NCI-H345 (cell line): ENCODE measurements around the gene PTPRN2.
"Not testable (repeated sequence)": the region's sequence is repeated elsewhere in the genome, so short reads cannot be mapped to it uniquely, and the experiment has no call there.

Source experiments
- DNase-seq: peaks from one replicate; lab custom pipeline; 2025; lab: John Stamatoyannopoulos, UW

The PTPRN2 gene

DNA sequence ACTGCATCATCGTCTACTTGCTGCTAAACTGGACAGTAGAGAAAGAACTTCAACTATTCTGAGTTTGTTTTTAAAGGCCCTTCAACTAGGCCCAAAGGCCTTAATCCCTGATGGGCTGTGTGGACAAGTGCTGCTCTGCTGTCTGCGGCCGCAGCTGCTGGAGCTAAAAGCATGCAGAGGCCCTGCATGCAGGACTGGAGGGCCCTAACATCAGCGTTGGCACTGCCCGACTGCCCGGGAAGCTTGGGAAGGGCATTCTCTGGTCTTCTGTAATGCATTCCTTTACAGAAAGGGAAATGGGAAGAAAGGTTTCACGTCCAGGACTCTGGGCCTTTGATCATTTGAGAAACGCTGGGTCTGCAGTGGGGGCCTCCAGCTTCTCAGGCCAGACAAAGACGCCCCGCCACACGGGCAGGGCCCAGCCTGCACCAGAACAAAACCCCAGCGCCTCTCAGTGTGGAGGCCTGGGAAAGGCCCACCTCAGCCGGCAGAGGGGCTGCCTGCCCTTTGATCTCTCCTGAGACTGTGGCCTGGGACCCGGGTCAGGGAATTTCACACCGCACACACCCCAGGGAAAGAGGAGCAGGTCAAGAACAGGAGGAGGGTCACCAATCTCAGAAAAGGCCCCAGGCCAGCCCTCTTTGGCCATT, 1021.5 kb downstream of the PTPRN2 start:
- no peak for DNase-seq

GRCh38 chr7:157565201-157565626, 1022.4 kb downstream of the PTPRN2 start:
- DNase-seq = no peak

GRCh38 chr7:157564517-157565177, 1023.0 kb downstream of the PTPRN2 start:
- no peak for DNase-seq

DNA sequence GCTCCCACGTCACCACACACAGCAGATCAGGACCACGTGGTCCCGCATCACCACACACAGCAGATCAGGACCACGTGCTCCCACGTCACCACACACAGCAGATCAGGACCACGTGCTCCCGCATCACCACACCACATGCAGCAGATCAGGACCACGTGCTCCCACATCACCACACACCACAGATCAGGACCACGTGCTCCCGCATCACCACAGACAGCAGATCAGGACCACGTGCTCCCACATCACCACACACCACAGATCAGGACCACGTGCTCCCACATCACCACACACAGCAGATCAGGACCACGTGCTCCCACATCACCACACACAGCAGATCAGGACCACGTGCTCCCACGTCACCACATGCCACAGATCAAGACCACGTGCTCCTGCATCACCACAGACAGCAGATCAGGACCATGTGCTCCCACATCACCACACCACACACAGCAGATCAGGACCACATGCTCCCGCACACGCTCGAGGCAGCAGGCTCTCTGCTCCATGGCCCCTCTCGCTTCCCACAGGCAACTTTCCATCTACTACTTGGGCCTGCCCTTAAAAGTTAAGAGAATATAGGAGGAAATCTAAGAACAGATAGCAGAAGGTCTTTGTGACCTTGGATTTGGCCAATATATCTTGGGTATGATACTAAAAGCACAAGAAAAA, 1024.0 kb downstream of the PTPRN2 start:
- DNase-seq = not testable (repeated sequence)

DNA sequence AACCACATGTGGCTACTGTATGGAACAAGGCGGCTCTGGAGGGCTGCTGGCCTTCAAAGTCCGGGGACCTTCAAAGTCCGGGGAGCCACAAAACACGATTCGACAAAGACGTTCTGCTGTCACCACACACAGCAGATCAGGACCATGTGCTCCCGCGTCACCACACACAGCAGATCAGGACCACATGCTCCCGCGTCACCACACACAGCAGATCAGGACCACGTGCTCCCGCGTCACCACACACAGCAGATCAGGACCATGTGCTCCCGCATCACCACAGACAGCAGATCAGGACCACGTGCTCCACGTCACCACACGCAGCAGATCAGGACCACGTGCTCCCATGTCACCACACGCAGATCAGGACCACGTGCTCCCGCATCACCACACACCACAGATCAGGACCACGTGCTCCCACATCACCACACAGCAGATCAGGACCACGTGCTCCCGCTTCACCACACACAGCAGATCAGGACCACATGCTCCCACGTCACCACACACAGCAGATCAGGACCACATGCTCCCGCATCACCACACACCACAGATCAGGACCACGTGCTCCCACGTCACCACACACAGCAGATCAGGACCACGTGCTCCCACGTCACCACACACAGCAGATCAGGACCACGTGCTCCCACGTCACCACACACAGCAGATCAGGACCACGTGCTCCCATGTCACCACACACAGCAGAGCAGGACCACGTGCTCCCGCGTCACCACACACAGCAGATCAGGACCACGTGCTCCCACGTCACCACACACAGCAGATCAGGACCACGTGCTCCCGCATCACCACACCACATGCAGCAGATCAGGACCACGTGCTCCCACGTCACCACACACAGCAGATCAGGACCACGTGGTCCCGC, 1024.9 kb downstream of the PTPRN2 start:
- not testable (repeated sequence) for DNase-seq

DNA sequence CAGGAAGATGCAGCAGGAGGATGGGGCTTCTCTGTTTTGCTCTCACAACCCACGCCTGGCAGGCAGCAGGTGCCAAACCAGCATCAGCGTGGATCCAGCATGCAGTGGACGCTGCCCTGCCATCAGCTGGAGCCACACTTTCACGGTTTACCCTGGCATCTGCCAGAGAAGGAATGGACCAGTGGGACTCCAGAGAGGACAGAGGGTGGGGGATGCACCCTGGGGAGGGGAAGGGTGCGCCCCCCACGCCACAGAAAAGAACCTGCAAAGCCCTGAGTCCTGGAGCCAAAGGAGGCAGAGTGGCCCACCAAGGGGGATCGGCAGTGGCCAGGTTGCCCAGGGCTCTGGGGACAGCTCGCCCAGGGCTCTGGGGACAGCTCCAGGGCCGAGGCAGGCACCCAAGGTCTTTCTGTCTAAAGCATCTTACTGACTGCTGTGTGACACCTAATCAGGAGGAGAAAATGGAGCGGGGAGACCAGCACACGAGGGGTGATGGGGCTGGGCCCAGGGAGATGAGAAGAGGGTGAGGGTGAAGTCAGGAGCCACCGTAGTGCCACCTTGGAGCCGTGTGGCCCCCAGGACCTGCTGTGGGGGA, 1025.7 kb downstream of the PTPRN2 start:
- DNase-seq = no peak

DNA sequence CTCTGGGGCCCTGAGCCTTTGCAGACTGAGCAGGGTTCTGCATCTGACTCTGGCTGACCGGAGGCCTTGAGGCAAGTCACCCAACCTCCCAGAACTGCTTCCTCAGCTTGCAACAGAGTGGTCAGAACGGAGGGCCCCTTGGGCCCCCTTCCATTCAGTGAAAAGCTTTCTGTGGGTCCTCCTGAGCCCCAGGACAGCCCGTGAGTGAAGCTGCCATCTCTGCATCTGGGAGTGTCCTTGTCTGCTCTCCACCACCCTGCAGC, 1026.2 kb downstream of the PTPRN2 start:
- no peak for DNase-seq

DNA sequence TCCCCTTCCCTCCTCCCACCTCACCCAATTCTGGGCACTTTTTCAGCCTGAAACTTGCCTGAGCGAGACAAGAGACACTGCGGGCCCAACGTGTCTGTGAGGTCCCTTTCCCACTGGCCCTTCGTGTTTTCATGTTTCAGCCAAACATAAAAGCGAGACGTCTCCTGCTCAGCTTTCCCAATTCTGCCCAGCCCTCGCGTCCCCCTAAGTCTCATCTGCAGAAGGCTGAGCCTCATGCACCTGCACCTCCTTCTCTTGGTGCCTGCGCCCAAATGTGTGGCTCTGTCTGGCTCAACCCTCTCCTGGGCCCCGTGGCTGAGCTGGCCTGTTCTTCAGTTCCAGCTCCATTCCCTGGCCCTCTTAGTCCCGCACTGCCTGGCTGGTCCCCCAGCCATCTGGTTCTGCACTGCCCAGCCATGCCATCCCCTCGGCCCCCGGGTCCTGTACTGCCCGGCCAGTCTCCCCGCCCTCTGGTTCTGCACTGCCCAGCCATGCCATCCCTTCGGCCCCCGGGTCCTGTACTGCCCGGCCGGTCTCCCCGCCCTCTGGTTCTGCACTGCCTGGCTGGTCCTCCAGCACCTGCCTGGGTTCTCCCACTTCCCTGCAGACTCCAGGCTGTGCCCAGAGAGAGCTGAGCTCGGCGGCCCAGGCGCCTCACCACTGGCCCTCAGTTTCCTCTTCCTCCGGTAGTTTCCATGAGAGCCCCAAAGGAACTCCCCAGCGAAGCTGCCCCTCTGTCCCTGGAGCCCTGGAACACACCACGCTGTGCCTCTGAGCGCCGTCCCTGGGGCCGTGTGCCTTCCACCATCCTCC, 1026.7 kb downstream of the PTPRN2 start:
- DNase-seq = no peak

DNA sequence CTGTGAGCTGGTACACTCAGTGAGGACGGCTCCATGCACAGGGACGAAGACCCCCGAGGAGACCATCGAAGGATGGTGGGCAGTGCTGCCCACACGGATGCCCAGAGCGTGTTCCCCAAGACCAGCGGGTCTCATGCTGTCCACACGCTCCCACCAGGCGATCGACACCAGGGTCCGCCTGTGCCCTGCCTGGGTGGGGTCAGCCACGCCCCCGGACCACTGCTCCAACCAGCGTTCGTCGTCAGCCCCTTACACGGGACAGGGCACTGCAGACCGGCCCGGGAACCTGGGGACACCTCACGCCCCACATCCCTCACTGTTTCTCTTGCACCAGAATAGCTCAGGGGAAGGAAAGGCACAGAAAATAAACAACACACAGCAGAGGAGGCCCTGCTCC, 1027.4 kb downstream of the PTPRN2 start:
- no peak for DNase-seq

DNA sequence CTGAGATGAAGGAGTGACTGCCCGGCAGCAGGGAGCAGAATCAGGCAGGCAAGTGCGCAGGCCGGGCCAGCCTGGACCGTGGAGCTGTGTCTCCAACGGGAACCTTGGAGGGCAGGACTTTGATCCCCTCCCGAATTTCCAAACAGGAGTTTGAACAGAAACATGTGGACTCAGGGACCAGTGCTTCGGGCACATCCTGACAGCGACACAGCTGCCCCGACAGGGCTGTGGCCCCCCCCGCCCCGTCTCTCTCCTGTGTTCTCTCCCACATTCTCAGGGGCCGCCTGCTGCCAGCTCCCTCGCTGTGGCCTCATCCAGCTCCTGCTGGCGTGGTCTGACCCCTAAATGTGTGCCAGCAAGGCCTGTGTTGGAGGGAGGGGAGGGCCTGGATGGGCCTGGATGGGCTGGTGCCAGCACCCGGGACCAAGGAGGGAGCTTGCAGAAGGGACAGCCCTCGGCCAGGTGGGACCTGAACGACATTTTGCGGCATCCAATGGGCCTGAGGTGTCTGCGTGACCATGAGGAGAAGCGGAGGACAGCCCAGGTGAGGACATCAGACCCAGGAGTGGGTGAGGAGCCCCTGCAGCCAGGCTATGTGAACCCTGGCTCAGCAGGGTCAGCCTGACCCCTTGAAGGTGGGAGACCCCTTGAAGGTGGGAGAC, 1027.9 kb downstream of the PTPRN2 start:
- DNase-seq = no peak

DNA sequence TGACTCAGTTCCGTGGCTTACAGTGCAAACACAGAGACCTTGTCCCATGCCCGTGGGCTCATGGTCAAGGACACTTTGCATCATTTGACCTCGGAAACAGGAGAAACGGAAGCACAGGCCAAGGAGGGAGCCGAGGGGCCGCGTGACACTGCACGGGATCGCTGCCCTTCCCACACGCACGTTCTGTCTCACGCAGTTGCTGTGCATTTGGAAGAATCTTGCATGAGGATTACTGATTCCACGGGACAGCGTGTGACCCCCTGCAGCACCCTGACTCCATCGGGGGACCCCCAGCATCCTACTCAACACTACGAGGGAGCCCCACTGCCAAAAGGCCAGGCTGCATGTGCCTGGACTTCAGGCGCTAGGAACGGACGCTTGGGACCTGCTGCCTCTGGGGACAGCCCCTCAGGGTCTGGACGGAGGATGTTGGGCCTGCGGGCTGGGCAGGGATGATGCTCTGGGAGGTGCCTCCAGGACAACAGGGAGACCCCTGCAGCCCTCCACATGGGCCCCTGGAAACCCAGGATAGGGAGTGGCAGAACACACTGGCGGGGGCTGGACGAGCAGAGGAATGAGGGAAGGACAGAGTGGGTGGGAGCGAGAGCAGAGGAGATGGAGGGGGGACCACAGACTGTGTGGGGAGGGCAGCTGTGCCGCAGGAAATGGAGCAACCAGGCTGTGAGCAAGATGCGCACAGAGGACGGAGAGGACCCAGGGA, 1028.6 kb downstream of the PTPRN2 start:
- no peak for DNase-seq

GRCh38 chr7:157558516-157558874, 1029.1 kb downstream of the PTPRN2 start:
- DNase-seq = no peak

- no peak for DNase-seq
Measured at GRCh38 chr7:157558061-157558460, 1029.6 kb downstream of the PTPRN2 start.

GRCh38 chr7:157557263-157557662, 1030.4 kb downstream of the PTPRN2 start:
- DNase-seq = no peak

DNA sequence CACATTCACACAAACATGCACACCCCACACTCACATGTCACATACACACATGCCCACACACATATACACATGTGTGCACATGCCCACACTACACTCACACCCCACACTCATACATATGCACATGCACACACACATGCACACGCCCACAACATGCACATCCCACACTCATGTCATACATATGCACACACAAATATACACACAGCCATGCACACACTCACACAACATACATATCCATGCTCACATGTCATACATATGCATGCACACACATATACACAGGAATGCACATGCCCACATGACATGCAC, 1031.0 kb downstream of the PTPRN2 start:
- no peak for DNase-seq

GRCh38 chr7:157555944-157556641, 1031.5 kb downstream of the PTPRN2 start:
- DNase-seq = no peak

- DNase-seq = no peak
Measured at GRCh38 chr7:157555313-157555712, 1032.3 kb downstream of the PTPRN2 start.

- no peak for DNase-seq
Measured at GRCh38 chr7:157554393-157555238, 1033.0 kb downstream of the PTPRN2 start.

GRCh38 chr7:157553256-157553655, 1034.4 kb downstream of the PTPRN2 start:
- no peak for DNase-seq
